ENCODE measurements around the gene PSORS1C1.

DNA sequence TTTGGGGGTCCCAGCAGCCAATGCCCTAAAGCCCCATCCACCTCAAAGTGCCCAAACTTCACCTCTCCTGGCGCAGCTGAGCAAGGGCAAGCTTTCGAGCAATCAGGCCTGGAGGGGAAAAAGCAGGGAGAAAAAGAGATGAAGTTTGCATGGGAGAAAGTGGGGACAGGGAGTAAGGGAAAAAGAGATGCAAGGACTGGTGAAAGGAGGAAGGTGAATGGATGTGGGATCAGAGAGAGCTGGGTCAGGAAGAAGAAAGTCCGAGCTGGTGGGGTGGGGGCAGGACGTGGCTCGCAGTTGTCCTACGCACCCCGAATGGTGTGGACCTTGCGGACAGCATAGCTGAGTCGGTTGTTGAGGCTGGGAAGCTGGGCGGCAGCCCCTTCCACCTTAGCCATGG, 30.8 kb downstream of the PSORS1C1 start:
- TF ChIP-seq, protein P1, sequence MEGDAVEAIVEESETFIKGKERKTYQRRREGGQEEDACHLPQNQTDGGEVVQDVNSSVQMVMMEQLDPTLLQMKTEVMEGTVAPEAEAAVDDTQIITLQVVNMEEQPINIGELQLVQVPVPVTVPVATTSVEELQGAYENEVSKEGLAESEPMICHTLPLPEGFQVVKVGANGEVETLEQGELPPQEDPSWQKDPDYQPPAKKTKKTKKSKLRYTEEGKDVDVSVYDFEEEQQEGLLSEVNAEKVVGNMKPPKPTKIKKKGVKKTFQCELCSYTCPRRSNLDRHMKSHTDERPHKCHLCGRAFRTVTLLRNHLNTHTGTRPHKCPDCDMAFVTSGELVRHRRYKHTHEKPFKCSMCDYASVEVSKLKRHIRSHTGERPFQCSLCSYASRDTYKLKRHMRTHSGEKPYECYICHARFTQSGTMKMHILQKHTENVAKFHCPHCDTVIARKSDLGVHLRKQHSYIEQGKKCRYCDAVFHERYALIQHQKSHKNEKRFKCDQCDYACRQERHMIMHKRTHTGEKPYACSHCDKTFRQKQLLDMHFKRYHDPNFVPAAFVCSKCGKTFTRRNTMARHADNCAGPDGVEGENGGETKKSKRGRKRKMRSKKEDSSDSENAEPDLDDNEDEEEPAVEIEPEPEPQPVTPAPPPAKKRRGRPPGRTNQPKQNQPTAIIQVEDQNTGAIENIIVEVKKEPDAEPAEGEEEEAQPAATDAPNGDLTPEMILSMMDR (IDR thresholded peaks at IDR 0.05): no peak
- TF ChIP-seq ZFX (IDR thresholded peaks at IDR 0.05; ENCODE audit: borderline replicate concordance): no peak

Measured in 22Rv1 (cell line).